HepG2 (cell line): ENCODE data around the gene NOTCH2. TPM values are rescaled to one million over a fixed set of nuclear protein-coding genes. Genes with fewer than 3 reads are reported as not detected.

Experiments
- ATAC-seq: fragments of 200-7000 bp; cut with Tn5 transposase; 3 replicates; pipeline ENCODE4 v1.9.1; 2020; ENCODE audit warnings: mild to moderate bottlenecking, moderate library complexity
- BruUV-seq: library from RNA; stranded (reverse); fragments of 400-500 nt; replicated peaks from 2 replicates; lab custom pipeline; 2021; lab: Mats Ljungman, UMichigan
- CTCF ChIA-PET: fragments of 300-600 bp; formaldehyde crosslinking; extraction: SDS; loops from one replicate; lab custom pipeline; 2021; ENCODE audit warnings: low total read pairs, inconsistent platforms, low intra/inter-chr PET ratio; lab: Yijun Ruan, JAX
- POLR2A ChIA-PET: fragments of 350-600 bp; sonication (Branson Sonifier 250); formaldehyde crosslinking; loops from one replicate; lab custom pipeline; 2020; ENCODE audit warnings: antibody characterized with exemption, inconsistent platforms; lab: Yijun Ruan, JAX
- DNase-seq: peaks from one replicate; pipeline ENCODE4 v3.0.0-alpha.2; 2015; ENCODE audit warnings: low spot score
- FAIRE-seq: peaks from 3 replicates; lab custom pipeline; 2011; peaks lifted over from hg19 to GRCh38; lab: Jason Lieb, UNC
- H2AFZ ChIP-seq: one replicate; pipeline ENCODE4 v1.6.1; 2011; ENCODE audit warnings: low read length, inconsistent platforms
- H3K27ac ChIP-seq: fragments of 300-600 bp; 3 replicates; pipeline ENCODE4 v1.8.0; 2011; ENCODE audit warnings: mixed run types, mild to moderate bottlenecking, mixed read lengths, low read length, inconsistent platforms; ENCODE audit not compliant: insufficient read depth; ENCODE audit errors: extremely low read length
- H3K27me3 ChIP-seq, 2 experiments: fragments of 200-600 bp in 1 of 2; 2 replicates in 1 of 2; 3 replicates in 1 of 2; pipeline versions ENCODE4 v1.6.0 to v1.8.0; 2011; ENCODE audit warnings: low read length in 2 of 2, mild to moderate bottlenecking in 2 of 2, moderate library complexity in 2 of 2, inconsistent platforms in 1 of 2; ENCODE audit not compliant: insufficient read depth in 2 of 2, control insufficient read depth in 1 of 2
- H3K36me3 ChIP-seq, 2 experiments: fragments of 200-600 bp in 1 of 2; replicated peaks in 1 of 2; 2 replicates in 1 of 2; 3 replicates in 1 of 2; pipeline versions ENCODE4 v1.5.1 to v1.8.0; 2011; ENCODE audit warnings: low read length in 2 of 2, inconsistent platforms in 1 of 2; ENCODE audit not compliant: insufficient read depth in 2 of 2, control insufficient read depth in 1 of 2
- H3K4me1 ChIP-seq: 2 replicates; pipeline ENCODE4 v1.5.1; 2012; ENCODE audit warnings: low read length, inconsistent platforms; ENCODE audit not compliant: insufficient read depth
- H3K4me2 ChIP-seq: 2 replicates; pipeline ENCODE4 v1.6.0; 2011; ENCODE audit warnings: low read depth, low read length, inconsistent platforms
- H3K4me3 ChIP-seq, 3 experiments: fragments of 200-600 bp in 1 of 3; sonication (generic), shearing (Covaris generic) in 1 of 3; replicated peaks in 1 of 3; 2 replicates each; pipeline ENCODE4 v1.5.1; 2011 to 2016; ENCODE audit warnings: low read length in 3 of 3, inconsistent platforms in 2 of 3, low read depth in 2 of 3, mild to moderate bottlenecking in 2 of 3, control low read depth in 1 of 3, mixed read lengths in 1 of 3; ENCODE audit not compliant: insufficient read depth in 1 of 3
- H3K79me2 ChIP-seq: one replicate; pipeline ENCODE4 v1.6.1; 2011; ENCODE audit warnings: low read length, inconsistent platforms; ENCODE audit not compliant: insufficient read depth
- H3K9ac ChIP-seq: 2 replicates; pipeline ENCODE4 v1.6.0; 2011; ENCODE audit warnings: mild to moderate bottlenecking, low read depth, low read length, inconsistent platforms; ENCODE audit not compliant: insufficient read depth
- H3K9me3 ChIP-seq: 2 replicates; pipeline ENCODE4 v1.5.1; 2012; ENCODE audit warnings: mild to moderate bottlenecking, low read length
- H4K20me1 ChIP-seq: 2 replicates; pipeline ENCODE4 v1.6.0; 2011; ENCODE audit warnings: inconsistent platforms, mild to moderate bottlenecking, low read length, moderate library complexity; ENCODE audit not compliant: insufficient read depth
- ELF3 ChIP-seq: IDR thresholded peaks from 2 replicates; pipeline ENCODE4 v1.6.1; 2016; ENCODE audit warnings: missing genetic modification reagents, missing compliant biosample characterization
- FOXP4 ChIP-seq: sonication (generic); formaldehyde crosslinking; IDR thresholded peaks from 2 replicates; pipeline ENCODE4 v1.4.0; 2020; ENCODE audit warnings: missing genetic modification reagents
- GPN1 ChIP-seq: sonication (generic); formaldehyde crosslinking; IDR thresholded peaks from 2 replicates; pipeline ENCODE4 v1.5.1; 2020; ENCODE audit warnings: missing genetic modification reagents, borderline replicate concordance
- JARID2 ChIP-seq: sonication (generic); formaldehyde crosslinking; IDR thresholded peaks from 2 replicates; pipeline ENCODE4 v1.8.1; 2023; ENCODE audit warnings: missing genetic modification reagents, inconsistent platforms; ENCODE audit not compliant: insufficient replicate concordance
- KMT2A ChIP-seq: sonication (generic); formaldehyde crosslinking; IDR thresholded peaks from 2 replicates; pipeline ENCODE4 v1.4.0; 2020; ENCODE audit warnings: missing genetic modification reagents
- MXI1 ChIP-seq: IDR thresholded peaks from 3 replicates; pipeline ENCODE4 v1.6.1; 2012; ENCODE audit warnings: low read depth, low read length, inconsistent platforms, borderline replicate concordance
- NAIF1 ChIP-seq: sonication (generic); formaldehyde crosslinking; IDR thresholded peaks from 2 replicates; pipeline ENCODE4 v1.5.0; 2020; ENCODE audit warnings: mild to moderate bottlenecking, missing genetic modification reagents, borderline replicate concordance
- RBFOX2 ChIP-seq: fragments of 200-400 bp; formaldehyde crosslinking; IDR thresholded peaks from 2 replicates; pipeline ENCODE4 v1.6.1; 2017; ENCODE audit warnings: low read depth, mild to moderate bottlenecking, low read length
- SAP130 ChIP-seq: IDR thresholded peaks from 2 replicates; pipeline ENCODE4 v1.6.1; 2016; ENCODE audit warnings: low read depth
- SRSF1 ChIP-seq: fragments of 200-400 bp; formaldehyde crosslinking; optimal IDR thresholded peaks from 2 replicates; pipeline ENCODE3; 2017; ENCODE audit warnings: mild to moderate bottlenecking, low read depth, low read length, moderate library complexity
- TOE1 ChIP-seq: sonication (generic); formaldehyde crosslinking; IDR thresholded peaks from 2 replicates; pipeline ENCODE4 v1.4.0; 2020; ENCODE audit warnings: mild to moderate bottlenecking, missing genetic modification reagents
- ZNF362 ChIP-seq: sonication (generic); formaldehyde crosslinking; IDR thresholded peaks from 2 replicates; pipeline ENCODE4 v1.4.0; 2020; ENCODE audit warnings: missing genetic modification reagents, mild to moderate bottlenecking, borderline replicate concordance
- ZNF552 ChIP-seq: sonication (generic); formaldehyde crosslinking; IDR thresholded peaks from 2 replicates; pipeline ENCODE4 v1.9.0; 2022; ENCODE audit warnings: missing genetic modification reagents, mild to moderate bottlenecking, borderline replicate concordance
- ZNF598 ChIP-seq: sonication (generic); formaldehyde crosslinking; IDR thresholded peaks from 2 replicates; pipeline ENCODE4 v1.5.1; 2020; ENCODE audit warnings: mild to moderate bottlenecking, missing genetic modification reagents, borderline replicate concordance
- ZNF782 ChIP-seq: sonication (generic); formaldehyde crosslinking; IDR thresholded peaks from 2 replicates; pipeline ENCODE4 v1.4.0; 2020; ENCODE audit warnings: missing genetic modification reagents, mild to moderate bottlenecking, borderline replicate concordance
- ZNF878 ChIP-seq: sonication (generic); formaldehyde crosslinking; IDR thresholded peaks from 2 replicates; pipeline ENCODE4 v1.8.1; 2023; ENCODE audit warnings: mild to moderate bottlenecking, missing genetic modification reagents, moderate library complexity
- WGBS: methylation state at CpG from one replicate; pipeline ENCODE4 v1.1.6; 2017; ENCODE audit warnings: low lambda C conversion rate; 5-methylcytosine and 5-hydroxymethylcytosine counted together
- in situ Hi-C: cut with HindIII; loops from 2 replicates; pipeline ENCODE4 v1.10.0; 2017; ENCODE audit warnings: low pct_unique_long_range_greater_than_20kb; ENCODE audit not compliant: extremely low pct_ligation_motif_present
- intact Hi-C: fragments of 100-400 bp; cut with micrococcal nuclease; formaldehyde crosslinking; loops from one replicate; pipeline ENCODE4 v1.10.0; 2022; ENCODE audit not compliant: unreplicated experiment
- polyA plus RNA-seq, 8 experiments: library from polyadenylated mRNA; depleted of rRNA in 3 of 8; stranded (reverse) in 7 of 8; unstranded in 1 of 8; fragments of >200 nt; fragmentation: Illumina TruSeq in 4 of 8; extraction: Trizol in 4 of 8; gene quantifications; 2 replicates each; pipeline versions ENCODE4 v1.2.1 to v1.2.3, GENCODE V29; 2011 to 2016; ENCODE audit warnings: low read depth in 4 of 8, missing spikeins in 1 of 8, mixed read lengths in 1 of 8; ENCODE audit not compliant: insufficient read depth in 1 of 8
- total RNA-seq, 5 experiments: library from RNA; depleted of rRNA; stranded (reverse); fragments of >200 nt; fragmentation: Illumina TruSeq; extraction: Trizol; gene quantifications; 2 replicates each; pipeline ENCODE4 v1.2.3, GENCODE V29; 2016; ENCODE audit warnings: low read depth in 1 of 5
- TF ChIP-seq, protein P1 (sequence below): sonication (generic); formaldehyde crosslinking; IDR thresholded peaks from 2 replicates; pipeline ENCODE4 v1.8.1; 2023; ENCODE audit warnings: mild to moderate bottlenecking, missing genetic modification reagents
- TF ChIP-seq, protein P2 (sequence below): IDR thresholded peaks from 2 replicates; pipeline ENCODE4 v1.6.1; 2016; ENCODE audit warnings: low read depth, control low read depth
- TF ChIP-seq, protein P3 (sequence below): sonication (generic); formaldehyde crosslinking; IDR thresholded peaks from 2 replicates; pipeline ENCODE4 v1.5.1; 2020; ENCODE audit warnings: missing genetic modification reagents, mild to moderate bottlenecking, borderline replicate concordance

The NOTCH2 gene
- total and polyA plus RNA-seq, 2 of the 13 experiments (the other 11 are each of a cell fraction or from before 2014, with no cell fraction given) = 4.0 to 11.4 TPM

- no peak for TF ChIP-seq ZNF362 (CRISPR knock-in tag)
- no peak for TF ChIP-seq ZNF782 (CRISPR knock-in tag)
- no peak for TF ChIP-seq MXI1
- no peak for TF ChIP-seq SAP130 (CRISPR knock-in tag)
- TF ChIP-seq FOXP4 = no peak
- TF ChIP-seq, all 625 proteins: peak for 0
Observed at GRCh38 chr1:119935915-119936314, 133.5 kb downstream of the NOTCH2 start (continued).

DNA sequence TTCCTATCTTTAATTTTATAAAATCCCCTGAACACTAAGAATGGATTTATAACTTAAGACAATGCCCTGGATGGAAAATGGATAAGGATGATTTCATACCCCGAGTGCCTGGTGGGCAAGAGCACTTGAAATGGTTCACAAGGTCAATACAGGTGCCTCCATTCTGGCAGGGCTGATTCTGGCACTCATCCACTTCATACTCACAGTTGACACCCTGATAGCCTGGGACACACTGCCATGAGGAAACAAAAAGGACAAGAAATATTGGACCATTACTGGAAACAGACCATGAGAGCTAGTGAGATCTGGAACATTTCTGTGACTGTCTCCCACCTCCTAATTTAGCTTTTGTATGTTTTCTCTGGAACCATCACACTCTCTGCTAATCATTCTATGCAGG lies 134.1 kb downstream of the NOTCH2 start:
- H3K9ac ChIP-seq = no peak overlapping the region
- no peak overlapping the region for H3K4me3 ChIP-seq
- in situ Hi-C loops = no loop called here
- DNase-seq (no peak), ATAC-seq (no peak), FAIRE-seq (no peak)
- H3K27ac ChIP-seq = no peak overlapping the region
- BruUV-seq = no TSS peak
- 83% methylated on average over 1 of the region's 1 CpG for WGBS
- no peak overlapping the region for H3K4me2 ChIP-seq
- H3K27me3 ChIP-seq = no peaks in the 10 kb centered on the region
- H3K4me1 ChIP-seq = no peaks in the 10 kb centered on the region
- intact Hi-C loops = no loop called here
- ChIA-PET POLR2A (no interaction called here), CTCF (no interaction called here)
- no peaks in the 10 kb centered on the region for H3K79me2 ChIP-seq
- no peak overlapping the region for H2AFZ ChIP-seq
- no peaks in the 10 kb centered on the region for H4K20me1 ChIP-seq
- peaks cover 2 to 24% of the 10 kb centered on the region in 2 experiments; a peak in 4 of 5 replicates for H3K36me3 ChIP-seq
- no peaks in the 10 kb centered on the region for H3K9me3 ChIP-seq
- TF ChIP-seq ZNF552 (no peak), JARID2 (CRISPR knock-in tag) (no peak), SRSF1 (no peak), KMT2A (CRISPR knock-in tag) (no peak), ZNF878 (CRISPR knock-in tag) (no peak), NAIF1 (CRISPR knock-in tag) (no peak), GPN1 (CRISPR knock-in tag) (no peak), RBFOX2 (no peak), ELF3 (CRISPR knock-in tag) (no peak), ZNF598 (CRISPR knock-in tag) (no peak), TOE1 (CRISPR knock-in tag) (no peak)
- TF ChIP-seq, protein P1, sequence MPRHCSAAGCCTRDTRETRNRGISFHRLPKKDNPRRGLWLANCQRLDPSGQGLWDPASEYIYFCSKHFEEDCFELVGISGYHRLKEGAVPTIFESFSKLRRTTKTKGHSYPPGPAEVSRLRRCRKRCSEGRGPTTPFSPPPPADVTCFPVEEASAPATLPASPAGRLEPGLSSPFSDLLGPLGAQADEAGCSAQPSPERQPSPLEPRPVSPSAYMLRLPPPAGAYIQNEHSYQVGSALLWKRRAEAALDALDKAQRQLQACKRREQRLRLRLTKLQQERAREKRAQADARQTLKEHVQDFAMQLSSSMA (CRISPR knock-in tag) = no peak
- TF ChIP-seq, protein P2, sequence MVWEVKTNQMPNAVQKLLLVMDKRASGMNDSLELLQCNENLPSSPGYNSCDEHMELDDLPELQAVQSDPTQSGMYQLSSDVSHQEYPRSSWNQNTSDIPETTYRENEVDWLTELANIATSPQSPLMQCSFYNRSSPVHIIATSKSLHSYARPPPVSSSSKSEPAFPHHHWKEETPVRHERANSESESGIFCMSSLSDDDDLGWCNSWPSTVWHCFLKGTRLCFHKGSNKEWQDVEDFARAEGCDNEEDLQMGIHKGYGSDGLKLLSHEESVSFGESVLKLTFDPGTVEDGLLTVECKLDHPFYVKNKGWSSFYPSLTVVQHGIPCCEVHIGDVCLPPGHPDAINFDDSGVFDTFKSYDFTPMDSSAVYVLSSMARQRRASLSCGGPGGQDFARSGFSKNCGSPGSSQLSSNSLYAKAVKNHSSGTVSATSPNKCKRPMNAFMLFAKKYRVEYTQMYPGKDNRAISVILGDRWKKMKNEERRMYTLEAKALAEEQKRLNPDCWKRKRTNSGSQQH (CRISPR knock-in tag) = no peak
- TF ChIP-seq, protein P3, sequence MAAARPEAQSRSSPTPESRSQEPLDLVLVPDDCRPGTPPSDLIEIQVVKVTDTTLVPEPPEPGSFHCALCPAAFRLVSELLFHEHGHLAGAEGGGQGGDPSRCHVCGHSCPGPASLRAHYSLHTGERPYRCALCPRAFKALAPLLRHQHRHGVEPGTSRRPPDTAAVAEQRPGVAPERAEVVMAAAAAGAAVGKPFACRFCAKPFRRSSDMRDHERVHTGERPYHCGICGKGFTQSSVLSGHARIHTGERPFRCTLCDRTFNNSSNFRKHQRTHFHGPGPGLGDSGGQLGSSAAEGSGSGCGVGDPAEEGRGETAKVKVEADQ (CRISPR knock-in tag) = no peak
